ENCODE data around the gene ZNF385D. TPM values are rescaled to one million over a fixed set of nuclear protein-coding genes. Genes with fewer than 3 reads are reported as not detected.

Gene ZNF385D, protein sequence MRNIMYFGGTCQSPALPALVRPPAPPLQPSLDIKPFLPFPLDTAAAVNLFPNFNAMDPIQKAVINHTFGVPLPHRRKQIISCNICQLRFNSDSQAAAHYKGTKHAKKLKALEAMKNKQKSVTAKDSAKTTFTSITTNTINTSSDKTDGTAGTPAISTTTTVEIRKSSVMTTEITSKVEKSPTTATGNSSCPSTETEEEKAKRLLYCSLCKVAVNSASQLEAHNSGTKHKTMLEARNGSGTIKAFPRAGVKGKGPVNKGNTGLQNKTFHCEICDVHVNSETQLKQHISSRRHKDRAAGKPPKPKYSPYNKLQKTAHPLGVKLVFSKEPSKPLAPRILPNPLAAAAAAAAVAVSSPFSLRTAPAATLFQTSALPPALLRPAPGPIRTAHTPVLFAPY
- 1 to 10 TPM in 2 of 4 donors, under 1 TPM in 2; 0.41 to 5.0 (median 1.6) TPM for total RNA-seq

DNA sequence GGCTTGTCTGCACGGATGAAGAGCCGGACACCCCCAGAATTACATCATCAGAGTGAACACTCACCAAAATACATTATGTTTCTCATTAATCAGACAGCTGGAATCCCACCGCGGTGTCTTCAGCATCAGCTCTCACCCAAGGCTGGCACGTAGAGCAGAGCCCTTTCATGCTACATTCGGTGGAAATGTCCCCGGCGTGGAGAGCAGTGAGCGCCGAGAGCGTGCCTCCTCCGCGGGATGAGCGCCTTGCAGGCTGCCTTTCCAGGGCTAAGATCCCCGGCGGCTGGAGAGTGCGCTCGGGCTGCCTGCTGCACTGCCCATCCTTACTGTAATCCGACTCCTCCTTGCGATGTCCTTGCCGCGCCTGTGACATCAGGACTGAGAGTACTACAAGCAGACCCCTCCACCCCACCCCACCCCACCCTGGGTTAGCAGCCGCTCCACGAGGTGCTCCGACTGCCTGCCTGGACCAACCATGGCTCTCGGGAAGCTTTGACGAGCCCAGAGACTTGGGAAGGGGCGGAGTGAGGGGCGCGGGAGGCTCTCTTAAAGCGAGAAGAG lies at the start of gene ZNF385D:
TSS of gene ZNF385D (minus strand) at position 380 of the 561 bp plus-strand sequence. CDS start at position 86, 294 bp downstream.
- peaks cover 5 to 12% of the 10 kb centered on the region in 2 donors for H3K4me1 ChIP-seq
- peak in 1 of 2 donors; percentile 29 for TF ChIP-seq POLR2A (IDR thresholded peaks at IDR 0.05)
- TF ChIP-seq, protein P1, sequence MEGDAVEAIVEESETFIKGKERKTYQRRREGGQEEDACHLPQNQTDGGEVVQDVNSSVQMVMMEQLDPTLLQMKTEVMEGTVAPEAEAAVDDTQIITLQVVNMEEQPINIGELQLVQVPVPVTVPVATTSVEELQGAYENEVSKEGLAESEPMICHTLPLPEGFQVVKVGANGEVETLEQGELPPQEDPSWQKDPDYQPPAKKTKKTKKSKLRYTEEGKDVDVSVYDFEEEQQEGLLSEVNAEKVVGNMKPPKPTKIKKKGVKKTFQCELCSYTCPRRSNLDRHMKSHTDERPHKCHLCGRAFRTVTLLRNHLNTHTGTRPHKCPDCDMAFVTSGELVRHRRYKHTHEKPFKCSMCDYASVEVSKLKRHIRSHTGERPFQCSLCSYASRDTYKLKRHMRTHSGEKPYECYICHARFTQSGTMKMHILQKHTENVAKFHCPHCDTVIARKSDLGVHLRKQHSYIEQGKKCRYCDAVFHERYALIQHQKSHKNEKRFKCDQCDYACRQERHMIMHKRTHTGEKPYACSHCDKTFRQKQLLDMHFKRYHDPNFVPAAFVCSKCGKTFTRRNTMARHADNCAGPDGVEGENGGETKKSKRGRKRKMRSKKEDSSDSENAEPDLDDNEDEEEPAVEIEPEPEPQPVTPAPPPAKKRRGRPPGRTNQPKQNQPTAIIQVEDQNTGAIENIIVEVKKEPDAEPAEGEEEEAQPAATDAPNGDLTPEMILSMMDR (IDR thresholded peaks at IDR 0.05 in 4 of 5, conservative IDR thresholded peaks at IDR 0.05 in 1 of 5) = no peak
- in situ Hi-C loops (cut with MboI; ENCODE audit: low sequenced_read_pairs in 4 of 4) (loop anchor here in 3 of 4 donors (10.0 kb wide), 1 partner anchor 144 kb away; no protein-coding TSS in a partner anchor), intact Hi-C loops (cut with DNase I; ENCODE audit: low total_unique reads) (loop anchor here (10.0 kb wide), 1 partner anchor 106 kb away; no protein-coding TSS in a partner anchor)
- H3K9me3 ChIP-seq = no peaks in the 10 kb centered on the region
- peak within 1 kb of the TSS; percentile 54 to 62 (median 56) for H3K4me3 ChIP-seq
- H3K27ac ChIP-seq = peak within 1 kb of the TSS; percentile 30 to 75 (median 64)
- no peaks in the 10 kb centered on the region for H3K36me3 ChIP-seq
- H3K27me3 ChIP-seq = peaks cover 0 to 4% (median 0%) of the 10 kb centered on the region in 3 donors
- ATAC-seq = peak; percentile 56 to 63
- peak; percentile 21 to 22 for DNase-seq

DNA sequence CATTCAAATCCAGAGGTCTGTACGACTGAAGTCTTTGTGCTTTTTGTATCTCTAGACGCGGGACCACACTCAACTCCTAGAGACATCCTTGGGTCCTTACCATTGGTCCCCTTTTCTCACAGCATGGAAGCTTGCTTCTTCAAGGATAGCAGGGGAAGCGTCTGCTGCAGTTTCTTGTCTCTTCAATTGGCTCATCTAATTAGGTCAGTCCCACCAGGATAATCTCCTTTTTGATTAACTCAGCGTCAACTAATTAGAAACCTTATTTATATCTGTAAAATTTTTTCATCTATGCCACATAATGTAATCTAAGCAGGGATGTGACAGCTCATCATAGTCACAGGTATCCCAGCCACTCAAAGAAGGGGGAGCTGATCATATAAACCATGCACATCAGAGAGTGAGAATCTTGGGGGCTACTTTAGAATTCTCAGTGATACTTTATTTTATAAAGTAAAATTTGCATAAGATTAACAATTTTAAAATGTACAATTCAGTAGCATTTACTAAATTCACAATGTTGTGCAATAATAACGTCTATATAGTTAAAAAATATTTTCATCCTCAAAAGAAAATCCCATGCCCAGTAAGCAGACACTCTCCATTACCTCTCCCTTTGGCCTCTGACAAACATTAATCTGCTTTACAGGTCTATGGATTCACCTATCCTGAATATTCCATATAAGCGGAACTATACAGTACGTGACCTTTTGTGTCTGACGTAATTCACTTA lies 47.5 kb upstream of the ZNF385D start:
- intact Hi-C loops (cut with DNase I; ENCODE audit: low total_unique reads) (no loop called here), in situ Hi-C loops (cut with MboI; ENCODE audit: low sequenced_read_pairs in 4 of 4) (no loop called here)
- TF ChIP-seq, protein P1 (IDR thresholded peaks at IDR 0.05 in 4 of 5, conservative IDR thresholded peaks at IDR 0.05 in 1 of 5) = no peak
- TF ChIP-seq POLR2A (IDR thresholded peaks at IDR 0.05) = no peak
- H3K36me3 ChIP-seq = no peaks in the 10 kb centered on the region
- no peak overlapping the region for H3K27ac ChIP-seq
- H3K27me3 ChIP-seq = no peaks in the 10 kb centered on the region
- peaks cover 11% of the 10 kb centered on the region in 2 donors for H3K4me1 ChIP-seq
- ATAC-seq (no peak), DNase-seq (no peak)
- H3K4me3 ChIP-seq = no peak overlapping the region
- H3K9me3 ChIP-seq = peaks cover 0 to 6% (median 0%) of the 10 kb centered on the region in 3 donors

DNA sequence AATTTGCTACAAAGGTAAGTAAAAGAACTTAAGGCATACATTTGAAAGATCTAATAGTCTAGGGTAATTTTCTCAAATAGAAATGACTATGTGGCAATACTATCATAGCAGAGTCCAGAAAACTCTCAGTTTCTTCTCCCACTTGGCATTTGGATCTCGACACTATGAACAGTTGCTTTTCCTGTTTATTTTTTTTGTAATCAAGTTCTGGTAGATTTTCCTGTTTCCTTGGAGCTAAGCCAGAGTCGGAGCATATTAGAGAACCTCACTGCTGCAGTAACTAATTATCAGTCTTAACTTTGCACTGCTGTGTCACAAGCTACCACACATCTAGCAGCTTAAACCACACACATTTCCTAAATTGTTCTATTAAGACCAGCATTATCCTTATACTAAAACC lies 44.9 kb upstream of the ZNF385D start:
- TF ChIP-seq, protein P1 (IDR thresholded peaks at IDR 0.05 in 4 of 5, conservative IDR thresholded peaks at IDR 0.05 in 1 of 5) = no peak
- no peak for TF ChIP-seq POLR2A (IDR thresholded peaks at IDR 0.05)
- ATAC-seq (peak in 1 of 2 donors; percentile 32), DNase-seq (no peak)
- intact Hi-C loops (cut with DNase I; ENCODE audit: low total_unique reads) = loop anchor here (1.0 kb wide), 1 partner anchor 41 kb away; no protein-coding TSS in a partner anchor
- peak overlapping the region in 1 of 4 donors; percentile 2 for H3K4me3 ChIP-seq
- peak overlapping the region in 3 of 4 donors; percentile 15 to 64 (median 29) for H3K27ac ChIP-seq
- H3K4me1 ChIP-seq = peaks cover 15 to 34% of the 10 kb centered on the region in 2 donors
- H3K36me3 ChIP-seq = no peaks in the 10 kb centered on the region
- in situ Hi-C loops (cut with MboI; ENCODE audit: low sequenced_read_pairs in 4 of 4) = no loop called here
- H3K9me3 ChIP-seq = peaks cover 0 to 6% (median 0%) of the 10 kb centered on the region in 3 donors
- no peaks in the 10 kb centered on the region for H3K27me3 ChIP-seq

DNA sequence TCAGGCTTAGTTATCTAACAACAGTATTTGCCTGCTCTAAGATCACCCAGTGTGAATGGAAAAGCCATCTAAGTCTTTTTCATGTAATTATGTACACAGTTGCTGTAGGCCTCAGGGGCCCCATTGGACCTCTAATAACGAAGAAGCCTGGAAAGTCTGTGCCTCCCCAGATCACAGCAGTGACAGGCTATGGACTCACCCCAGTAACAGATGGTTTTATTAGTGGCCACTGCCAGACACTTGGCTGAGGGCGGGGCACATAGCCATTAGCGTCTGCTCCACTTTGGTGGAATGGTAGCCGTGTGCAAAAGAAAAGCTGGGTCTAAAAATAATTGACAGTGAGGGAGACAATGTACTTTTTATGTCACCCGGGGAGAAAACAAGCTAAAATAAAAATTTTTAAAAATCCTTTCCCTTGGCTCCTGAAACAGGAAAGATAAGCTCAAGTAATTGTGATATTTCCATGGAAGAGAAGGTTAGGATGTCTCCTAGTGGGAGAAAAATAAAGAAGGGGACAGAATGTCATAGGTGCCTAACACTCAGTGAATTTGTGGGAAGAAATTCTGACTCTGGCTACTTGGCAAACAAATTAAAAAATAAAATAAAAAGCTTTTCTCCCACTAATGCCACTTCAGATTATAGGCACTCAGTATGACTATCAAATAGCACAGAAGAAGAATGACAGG lies 44.3 kb upstream of the ZNF385D start:
- intact Hi-C loops (cut with DNase I; ENCODE audit: low total_unique reads) (no loop called here), in situ Hi-C loops (cut with MboI; ENCODE audit: low sequenced_read_pairs in 4 of 4) (no loop called here)
- ATAC-seq = peak; percentile 62 to 75
- Histone ChIP-seq H3K36me3 (no peaks in the 10 kb centered on the region), H3K9me3 (peaks cover 0 to 3% (median 0%) of the 10 kb centered on the region in 3 donors), H3K4me3 (peak overlapping the region in 1 of 4 donors; percentile 2), H3K27me3 (no peaks in the 10 kb centered on the region), H3K4me1 (peaks cover 18 to 39% of the 10 kb centered on the region in 2 donors), H3K27ac (peak overlapping the region; percentile 15 to 64 (median 28))
- peak; percentile 23 to 47 for DNase-seq
- TF ChIP-seq, protein P1 (IDR thresholded peaks at IDR 0.05 in 4 of 5, conservative IDR thresholded peaks at IDR 0.05 in 1 of 5) = no peak
- TF ChIP-seq POLR2A (IDR thresholded peaks at IDR 0.05) = no peak

Data from gastrocnemius medialis (tissue), 4 donors.